KMS-11 (cell line): Measurements from ENCODE around the gene DDRGK1.

Source experiments
- H2AFZ ChIP-seq: fragments of 200-600 bp; sonication (generic); 2 replicates; pipeline ENCODE4 v1.6.1; 2016; ENCODE audit warnings: antibody characterized with exemption, mixed run types, low read depth
- H3K27ac ChIP-seq: fragments of 200-600 bp; sonication (generic); 2 replicates; pipeline ENCODE4 v1.6.1; 2016; ENCODE audit warnings: mild to moderate bottlenecking, mixed run types
- H3K27me3 ChIP-seq: fragments of 200-600 bp; sonication (generic); 2 replicates; pipeline ENCODE4 v1.6.1; 2017; ENCODE audit warnings: mild to moderate bottlenecking, low read depth, mixed run types, moderate library complexity; ENCODE audit not compliant: insufficient read depth
- H3K36me3 ChIP-seq: fragments of 200-600 bp; sonication (generic); 2 replicates; pipeline ENCODE4 v1.6.1; 2017; ENCODE audit warnings: mild to moderate bottlenecking, mixed run types; ENCODE audit not compliant: insufficient read depth
- H3K4me1 ChIP-seq: fragments of 200-600 bp; sonication (generic); 2 replicates; pipeline ENCODE4 v1.6.1; 2016; ENCODE audit warnings: mild to moderate bottlenecking, low read depth, mixed run types; ENCODE audit not compliant: poor library complexity, severe bottlenecking
- H3K4me2 ChIP-seq: fragments of 200-600 bp; sonication (generic); 2 replicates; pipeline ENCODE4 v1.7.0; 2016; ENCODE audit warnings: mild to moderate bottlenecking, mixed run types
- H3K4me3 ChIP-seq: fragments of 200-600 bp; sonication (generic); IDR thresholded peaks from 2 replicates; pipeline ENCODE4 v1.6.1; 2017; ENCODE audit warnings: low read depth, low read length, mixed read lengths; ENCODE audit not compliant: insufficient read depth
- H3K79me2 ChIP-seq: fragments of 200-600 bp; sonication (generic); 2 replicates; pipeline ENCODE4 v1.6.1; 2016; ENCODE audit warnings: low read depth, mixed run types; ENCODE audit not compliant: insufficient read depth
- H3K9ac ChIP-seq: fragments of 200-600 bp; sonication (generic); 2 replicates; pipeline ENCODE4 v1.6.1; 2016; ENCODE audit warnings: mild to moderate bottlenecking, mixed run types
- H4K20me1 ChIP-seq: fragments of 200-600 bp; sonication (generic); 2 replicates; pipeline ENCODE4 v1.6.1; 2016; ENCODE audit warnings: mild to moderate bottlenecking, mixed run types; ENCODE audit not compliant: insufficient read depth
- TF ChIP-seq, protein P1 (sequence below): fragments of 200-600 bp; sonication (generic); conservative IDR thresholded peaks from 2 replicates; pipeline ENCODE4 v1.6.1; 2017; ENCODE audit warnings: low read depth, mild to moderate bottlenecking, antibody characterized with exemption, low read length, moderate library complexity, mixed read lengths

DDRGK1 gene

DNA sequence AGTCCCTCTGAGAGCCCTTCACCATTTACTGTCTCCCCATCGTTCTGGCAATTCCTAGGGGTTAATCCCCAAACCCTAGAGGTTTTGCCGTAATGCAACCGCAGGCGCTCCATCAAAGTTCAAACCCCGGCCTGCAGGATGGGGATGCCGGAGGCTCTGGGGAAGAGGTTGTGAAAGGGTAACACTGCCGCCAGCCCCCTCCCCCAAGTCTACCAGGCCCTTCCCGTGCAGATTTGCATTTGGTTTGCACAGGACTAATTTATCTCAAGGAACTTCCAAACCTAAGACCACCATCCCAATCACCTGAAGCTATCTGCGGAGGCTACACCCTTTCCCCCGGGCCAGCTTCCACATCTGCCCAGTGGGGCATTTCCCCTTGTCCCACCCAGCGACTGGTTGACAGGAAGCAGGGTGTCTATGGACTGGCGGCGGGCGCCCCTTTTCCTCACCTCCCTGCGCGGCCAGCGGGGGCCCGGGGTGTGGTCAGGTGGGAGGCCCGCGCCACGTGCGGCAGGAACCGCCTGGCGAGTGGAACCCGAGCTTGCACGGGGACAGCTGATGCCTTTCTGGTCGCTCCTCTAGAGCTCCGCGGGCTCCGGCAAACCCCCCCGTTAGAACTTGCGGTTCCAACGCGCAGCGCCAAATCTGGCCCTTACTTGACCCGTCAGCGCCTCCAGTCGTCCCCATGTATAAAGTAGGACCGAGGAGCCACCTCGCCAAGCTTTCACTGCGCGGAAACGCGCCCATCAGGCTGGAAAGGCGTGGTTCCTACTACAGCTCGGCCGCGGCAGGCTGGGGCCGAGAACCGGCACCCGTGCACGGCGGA lies 43.9 kb upstream of the DDRGK1 start:
- Histone ChIP-seq H3K4me3 (no peak overlapping the region), H3K36me3 (no peaks in the 10 kb centered on the region), H3K27ac (no peak overlapping the region), H4K20me1 (no peaks in the 10 kb centered on the region), H3K9ac (no peak overlapping the region), H3K79me2 (no peaks in the 10 kb centered on the region), H3K4me1 (no peaks in the 10 kb centered on the region), H3K27me3 (no peaks in the 10 kb centered on the region), H3K4me2 (no peak overlapping the region), H2AFZ (no peak overlapping the region)
- TF ChIP-seq, protein P1, sequence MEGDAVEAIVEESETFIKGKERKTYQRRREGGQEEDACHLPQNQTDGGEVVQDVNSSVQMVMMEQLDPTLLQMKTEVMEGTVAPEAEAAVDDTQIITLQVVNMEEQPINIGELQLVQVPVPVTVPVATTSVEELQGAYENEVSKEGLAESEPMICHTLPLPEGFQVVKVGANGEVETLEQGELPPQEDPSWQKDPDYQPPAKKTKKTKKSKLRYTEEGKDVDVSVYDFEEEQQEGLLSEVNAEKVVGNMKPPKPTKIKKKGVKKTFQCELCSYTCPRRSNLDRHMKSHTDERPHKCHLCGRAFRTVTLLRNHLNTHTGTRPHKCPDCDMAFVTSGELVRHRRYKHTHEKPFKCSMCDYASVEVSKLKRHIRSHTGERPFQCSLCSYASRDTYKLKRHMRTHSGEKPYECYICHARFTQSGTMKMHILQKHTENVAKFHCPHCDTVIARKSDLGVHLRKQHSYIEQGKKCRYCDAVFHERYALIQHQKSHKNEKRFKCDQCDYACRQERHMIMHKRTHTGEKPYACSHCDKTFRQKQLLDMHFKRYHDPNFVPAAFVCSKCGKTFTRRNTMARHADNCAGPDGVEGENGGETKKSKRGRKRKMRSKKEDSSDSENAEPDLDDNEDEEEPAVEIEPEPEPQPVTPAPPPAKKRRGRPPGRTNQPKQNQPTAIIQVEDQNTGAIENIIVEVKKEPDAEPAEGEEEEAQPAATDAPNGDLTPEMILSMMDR: no peak

DNA sequence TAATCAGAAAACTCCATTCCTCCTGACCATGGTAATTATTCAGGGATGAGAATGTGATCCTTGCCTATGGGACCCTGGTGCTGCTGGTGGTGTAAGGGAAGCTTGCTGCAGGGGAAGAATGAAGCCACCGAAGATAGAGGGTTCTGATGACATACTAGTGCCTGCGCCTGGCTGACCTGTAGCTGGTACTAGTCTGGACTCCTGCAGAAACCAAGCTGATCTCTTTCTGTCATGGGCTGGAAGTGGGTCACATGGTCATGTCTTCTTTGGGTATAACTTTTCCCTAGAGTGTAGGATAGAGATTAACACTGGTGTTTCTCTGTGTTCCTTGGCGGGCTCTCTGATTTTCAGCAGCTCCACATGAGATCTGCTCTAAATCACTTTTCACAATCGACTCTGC lies 43.2 kb upstream of the DDRGK1 start:
- H3K27ac ChIP-seq: no peak overlapping the region
- H3K4me2 ChIP-seq: no peak overlapping the region
- TF ChIP-seq, protein P1: no peak
- no peak overlapping the region for H2AFZ ChIP-seq
- H3K4me1 ChIP-seq: no peaks in the 10 kb centered on the region
- H3K79me2 ChIP-seq: no peaks in the 10 kb centered on the region
- H3K27me3 ChIP-seq: no peaks in the 10 kb centered on the region
- no peak overlapping the region for H3K4me3 ChIP-seq
- H3K9ac ChIP-seq: no peak overlapping the region
- no peaks in the 10 kb centered on the region for H3K36me3 ChIP-seq
- no peaks in the 10 kb centered on the region for H4K20me1 ChIP-seq

DNA sequence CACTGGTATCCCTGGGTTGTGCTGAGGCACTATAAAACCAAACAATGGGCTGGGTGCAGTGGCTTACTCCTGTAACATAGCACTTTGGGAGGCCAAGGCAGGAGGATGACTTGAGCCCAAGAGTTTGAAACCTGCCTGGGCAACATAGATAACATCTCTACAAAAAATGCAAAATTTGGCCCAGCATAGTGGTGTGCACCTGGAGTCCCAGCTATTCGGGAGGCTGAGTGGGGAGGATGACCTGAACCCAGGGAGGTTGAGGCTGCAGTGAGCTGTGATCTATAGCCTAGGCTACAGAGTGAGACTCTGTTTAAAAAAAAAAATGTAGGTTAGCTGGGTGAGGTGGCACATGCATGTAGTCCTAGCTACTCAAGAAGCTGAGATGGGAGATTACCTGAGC lies 42.2 kb upstream of the DDRGK1 start:
- no peaks in the 10 kb centered on the region for H3K36me3 ChIP-seq
- TF ChIP-seq, protein P1: no peak
- no peak overlapping the region for H3K9ac ChIP-seq
- no peak overlapping the region for H2AFZ ChIP-seq
- no peak overlapping the region for H3K4me2 ChIP-seq
- no peaks in the 10 kb centered on the region for H3K27me3 ChIP-seq
- no peak overlapping the region for H3K27ac ChIP-seq
- H3K79me2 ChIP-seq: no peaks in the 10 kb centered on the region
- no peaks in the 10 kb centered on the region for H3K4me1 ChIP-seq
- H4K20me1 ChIP-seq: no peaks in the 10 kb centered on the region
- H3K4me3 ChIP-seq: no peak overlapping the region

DNA sequence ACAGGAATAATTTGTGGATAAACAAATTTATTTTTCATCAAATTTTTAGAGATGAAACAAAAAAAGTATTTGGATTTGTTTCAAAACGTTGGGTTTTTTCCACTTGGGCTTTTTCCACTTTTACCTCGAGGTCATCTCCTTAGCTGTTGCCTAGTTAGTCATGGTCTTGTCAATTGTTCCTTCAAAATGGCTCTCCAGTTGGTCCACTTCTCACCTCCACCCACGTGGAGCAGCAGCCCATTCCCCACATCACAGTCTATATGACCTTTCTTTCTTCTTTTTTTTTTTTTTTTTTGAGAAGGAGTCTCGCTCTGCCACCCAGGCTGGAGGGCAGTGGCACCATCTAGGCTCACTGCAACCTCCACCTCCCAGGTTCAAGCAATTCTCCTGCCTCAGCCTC lies 41.2 kb upstream of the DDRGK1 start:
- Histone ChIP-seq H3K4me1 (no peaks in the 10 kb centered on the region), H3K4me3 (no peak overlapping the region), H3K9ac (no peak overlapping the region), H3K27ac (no peak overlapping the region), H3K79me2 (no peaks in the 10 kb centered on the region), H3K36me3 (no peaks in the 10 kb centered on the region), H3K27me3 (no peaks in the 10 kb centered on the region), H3K4me2 (no peak overlapping the region), H4K20me1 (no peaks in the 10 kb centered on the region), H2AFZ (no peak overlapping the region)
- TF ChIP-seq, protein P1: no peak
